ENCODE measurements around the gene DAGLA.

DAGLA gene

DNA sequence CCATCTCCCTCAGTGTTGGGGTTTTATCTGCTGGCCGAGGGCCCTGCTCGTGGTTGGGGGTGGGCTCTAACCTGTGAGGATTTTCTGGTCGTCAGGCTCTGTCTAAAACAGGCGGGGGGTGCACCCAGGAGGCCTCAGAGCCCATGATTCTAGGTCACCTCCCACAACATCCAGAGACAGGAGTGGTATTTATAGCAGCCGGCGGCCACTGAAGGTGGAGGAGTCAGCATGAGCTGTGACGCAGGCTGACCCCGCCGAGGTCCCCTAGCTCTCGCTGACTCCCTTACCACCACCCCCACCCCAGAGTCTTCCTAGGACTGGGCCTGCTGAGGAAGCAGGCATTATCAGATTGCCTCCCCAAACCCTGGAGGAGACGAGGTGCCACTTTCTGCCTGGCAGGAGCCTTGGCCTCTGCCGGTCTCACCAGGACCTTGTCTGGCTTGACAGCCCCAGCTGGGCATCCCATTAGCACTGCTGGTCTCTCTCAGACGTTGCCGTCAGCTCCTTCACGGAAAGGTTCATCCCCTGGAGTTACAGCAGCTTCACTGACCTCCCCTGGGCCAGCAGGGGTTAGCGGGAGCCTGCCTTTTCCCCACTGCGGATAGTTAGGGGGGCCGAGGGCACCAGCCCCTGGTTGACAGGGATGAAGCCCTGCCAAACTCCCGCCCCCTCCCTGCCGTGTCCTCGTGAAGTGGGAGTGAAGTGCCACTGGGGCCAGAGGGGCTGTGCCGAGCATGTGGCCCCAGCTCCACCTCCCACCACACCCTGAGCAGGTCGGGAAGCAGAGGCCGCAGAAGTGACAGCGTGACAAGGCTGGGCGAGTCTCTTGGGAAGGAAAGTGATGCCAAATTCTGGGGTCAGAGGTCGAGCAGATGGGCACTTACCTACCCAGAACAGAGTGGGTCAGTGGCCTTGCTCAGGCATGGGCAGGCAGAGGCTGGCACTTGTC lies 26.5 kb downstream of the DAGLA start:
- no peak for TF ChIP-seq ZNF274 (IDR thresholded peaks at IDR 0.05; ENCODE audit: low read depth, low read length)
- H3K4me3 ChIP-seq (ENCODE audit: low read length): no peak overlapping the region

GRCh38 chr11:61707574-61707973 lies 27.4 kb downstream of the DAGLA start:
- no peak overlapping the region for H3K4me3 ChIP-seq (ENCODE audit: low read length)
- TF ChIP-seq ZNF274 (IDR thresholded peaks at IDR 0.05; ENCODE audit: low read depth, low read length): no peak

DNA sequence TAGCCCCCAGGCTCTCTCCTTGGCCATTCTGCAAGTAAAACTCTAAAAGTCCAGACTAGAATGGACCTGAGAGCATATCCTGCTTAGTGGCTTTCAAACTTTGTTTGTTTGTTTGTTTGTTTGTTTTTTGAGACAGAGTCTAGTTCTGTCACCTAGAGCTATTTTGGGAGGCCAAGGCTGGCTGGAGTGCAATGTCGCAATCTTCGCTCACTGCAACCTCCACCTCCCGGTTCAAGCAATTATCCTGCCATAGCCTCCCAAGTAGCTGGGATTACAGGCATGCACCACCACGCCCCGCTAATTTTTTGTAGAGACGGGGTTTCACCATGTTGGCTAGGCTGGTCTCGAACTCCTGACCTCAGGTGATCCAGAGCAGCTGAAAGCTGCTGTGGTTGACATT lies 28.9 kb downstream of the DAGLA start:
- no peak for TF ChIP-seq ZNF274 (IDR thresholded peaks at IDR 0.05; ENCODE audit: low read depth, low read length)
- H3K4me3 ChIP-seq (ENCODE audit: low read length): no peak overlapping the region

- no peak for TF ChIP-seq ZNF274 (IDR thresholded peaks at IDR 0.05; ENCODE audit: low read depth, low read length)
- H3K4me3 ChIP-seq (ENCODE audit: low read length): no peak overlapping the region
These were observed 29.4 kb downstream of the DAGLA start for GRCh38 chr11:61709572-61709971.

GRCh38 chr11:61710019-61710418 lies 29.8 kb downstream of the DAGLA start:
- TF ChIP-seq ZNF274 (IDR thresholded peaks at IDR 0.05; ENCODE audit: low read depth, low read length): no peak
- H3K4me3 ChIP-seq (ENCODE audit: low read length): no peak overlapping the region

- no peak overlapping the region for H3K4me3 ChIP-seq (ENCODE audit: low read length)
- no peak for TF ChIP-seq ZNF274 (IDR thresholded peaks at IDR 0.05; ENCODE audit: low read depth, low read length)
These were observed 30.8 kb downstream of the DAGLA start for GRCh38 chr11:61711037-61711436.

GRCh38 chr11:61711498-61711897 lies 31.3 kb downstream of the DAGLA start:
- H3K4me3 ChIP-seq (ENCODE audit: low read length): no peak overlapping the region
- TF ChIP-seq ZNF274 (IDR thresholded peaks at IDR 0.05; ENCODE audit: low read depth, low read length): no peak

DNA sequence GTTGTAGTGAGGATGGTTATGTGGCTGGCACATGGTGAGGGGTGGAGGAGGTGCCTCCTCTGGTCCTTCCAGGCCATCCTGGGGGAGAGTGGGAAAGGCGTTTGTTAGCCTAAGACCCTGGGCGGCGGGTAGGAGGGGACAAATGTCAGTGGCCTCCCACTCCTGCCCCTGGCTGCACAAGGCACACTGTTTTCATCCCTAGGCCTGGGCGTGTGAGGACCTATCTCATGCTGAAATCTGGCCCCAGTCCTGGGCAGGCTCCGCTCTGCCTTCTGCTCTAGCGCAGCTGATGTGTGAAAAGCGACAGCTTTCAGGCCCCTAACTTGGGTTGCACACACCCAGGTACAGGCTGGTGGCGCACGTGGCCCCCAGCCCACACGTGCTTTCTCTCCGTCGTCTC lies 32.1 kb downstream of the DAGLA start:
- TF ChIP-seq ZNF274 (IDR thresholded peaks at IDR 0.05; ENCODE audit: low read depth, low read length): no peak
- H3K4me3 ChIP-seq (ENCODE audit: low read length): no peak overlapping the region

GRCh38 chr11:61712846-61713245 lies 32.7 kb downstream of the DAGLA start:
- TF ChIP-seq ZNF274 (IDR thresholded peaks at IDR 0.05; ENCODE audit: low read depth, low read length): no peak

GRCh38 chr11:61713464-61713863 lies 33.3 kb downstream of the DAGLA start:
- no peak for TF ChIP-seq ZNF274 (IDR thresholded peaks at IDR 0.05; ENCODE audit: low read depth, low read length)
- no peak overlapping the region for H3K4me3 ChIP-seq (ENCODE audit: low read length)

More at GRCh38 chr11:61712846-61713245, 32.7 kb downstream of the DAGLA start:
- no peak overlapping the region for H3K4me3 ChIP-seq (ENCODE audit: low read length)

GRCh38 chr11:61713906-61714305 lies 33.7 kb downstream of the DAGLA start:
- no peak for TF ChIP-seq ZNF274 (IDR thresholded peaks at IDR 0.05; ENCODE audit: low read depth, low read length)
- no peak overlapping the region for H3K4me3 ChIP-seq (ENCODE audit: low read length)

- TF ChIP-seq ZNF274 (IDR thresholded peaks at IDR 0.05; ENCODE audit: low read depth, low read length): no peak
- H3K4me3 ChIP-seq (ENCODE audit: low read length): no peak overlapping the region
These were observed 34.1 kb downstream of the DAGLA start for GRCh38 chr11:61714316-61714715.

GRCh38 chr11:61714916-61715315 lies 34.7 kb downstream of the DAGLA start:
- no peak for TF ChIP-seq ZNF274 (IDR thresholded peaks at IDR 0.05; ENCODE audit: low read depth, low read length)
- H3K4me3 ChIP-seq (ENCODE audit: low read length): no peak overlapping the region

GRCh38 chr11:61715867-61716266 lies 35.7 kb downstream of the DAGLA start:
- no peak for TF ChIP-seq ZNF274 (IDR thresholded peaks at IDR 0.05; ENCODE audit: low read depth, low read length)
- H3K4me3 ChIP-seq (ENCODE audit: low read length): no peak overlapping the region

DNA sequence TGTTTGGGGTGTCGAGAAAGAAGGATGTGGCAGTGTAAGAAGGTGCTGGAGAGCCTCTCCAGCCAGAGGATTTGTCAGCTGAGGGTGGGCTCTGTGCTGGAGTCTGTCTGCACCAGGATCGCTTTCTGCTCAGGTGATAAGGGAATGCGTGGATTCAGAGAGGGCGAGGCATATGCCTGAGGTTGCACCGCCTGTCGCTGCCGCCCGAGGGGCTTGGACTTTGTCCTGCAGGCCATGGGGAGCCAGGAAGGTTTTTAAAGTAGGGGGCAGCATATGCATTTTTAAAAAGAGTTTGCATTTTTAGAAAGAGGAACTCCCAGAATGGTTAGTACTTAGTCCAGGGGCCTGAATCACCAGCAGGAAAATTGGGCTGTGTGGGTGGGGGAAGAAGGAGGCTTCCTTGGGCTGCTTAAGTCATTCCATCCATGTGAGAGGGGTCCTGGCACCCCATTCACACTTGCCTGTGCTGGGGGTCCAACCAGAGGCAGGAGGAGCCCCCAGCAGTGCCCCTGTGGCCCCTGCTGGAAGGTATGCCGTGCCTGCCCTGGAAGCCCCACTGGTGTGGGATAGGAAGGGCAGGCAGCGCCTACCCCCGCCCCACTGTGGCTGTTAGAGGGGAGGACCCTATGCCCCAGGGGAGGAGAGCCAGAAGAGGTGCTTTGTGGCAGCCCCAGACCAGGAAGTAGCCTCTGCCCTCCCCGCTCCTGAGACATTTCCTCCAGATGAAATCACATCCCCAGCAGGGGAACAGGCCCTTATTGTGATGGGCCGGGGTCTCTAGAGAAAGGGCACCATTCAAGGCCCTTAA lies 36.5 kb downstream of the DAGLA start:
- H3K4me3 ChIP-seq (ENCODE audit: low read length): no peak overlapping the region
- TF ChIP-seq ZNF274 (IDR thresholded peaks at IDR 0.05; ENCODE audit: low read depth, low read length): no peak
